Forelimb muscle (tissue), 1 donor: ENCODE data around the gene RFFL. TPM values are rescaled to one million over a fixed set of nuclear protein-coding genes. Genes with fewer than 3 reads are reported as not detected.
"Not testable (repeated sequence)": the region's sequence is repeated elsewhere in the genome, so short reads cannot be mapped to it uniquely, and the experiment has no call there.

Experiments
- DNase-seq: peaks from one replicate; pipeline ENCODE4 v3.0.0-alpha.2; 2013; ENCODE audit warnings: low read depth
- polyA plus RNA-seq: library from polyadenylated mRNA; unstranded; fragments of 120-200 nt; gene quantifications from one replicate; pipeline ENCODE4 v1.2.1, GENCODE V29; 2013; ENCODE audit not compliant: insufficient read length

Gene RFFL
- polyA plus RNA-seq, 1 donor = 7.9 TPM

DNA sequence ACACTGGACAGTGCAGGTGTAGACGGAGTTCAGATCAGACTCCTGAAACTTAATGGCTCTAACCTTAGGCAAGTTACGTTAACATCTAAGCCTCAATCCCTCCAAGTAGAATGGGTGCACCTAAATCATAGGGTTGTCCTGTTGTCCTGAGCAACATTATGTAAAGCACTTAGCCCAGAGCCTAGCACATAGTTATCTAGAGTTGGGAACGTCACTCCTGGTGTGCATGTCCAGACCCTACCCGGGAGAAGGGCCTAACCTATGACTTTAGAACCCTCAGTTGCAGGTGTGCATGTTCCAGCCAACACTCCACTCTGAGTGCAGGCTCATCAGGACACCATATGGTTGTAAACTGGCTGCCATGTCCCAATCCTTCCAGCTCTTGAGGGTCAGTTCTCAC, 57.2 kb downstream of the RFFL start:
- no peak for DNase-seq

DNA sequence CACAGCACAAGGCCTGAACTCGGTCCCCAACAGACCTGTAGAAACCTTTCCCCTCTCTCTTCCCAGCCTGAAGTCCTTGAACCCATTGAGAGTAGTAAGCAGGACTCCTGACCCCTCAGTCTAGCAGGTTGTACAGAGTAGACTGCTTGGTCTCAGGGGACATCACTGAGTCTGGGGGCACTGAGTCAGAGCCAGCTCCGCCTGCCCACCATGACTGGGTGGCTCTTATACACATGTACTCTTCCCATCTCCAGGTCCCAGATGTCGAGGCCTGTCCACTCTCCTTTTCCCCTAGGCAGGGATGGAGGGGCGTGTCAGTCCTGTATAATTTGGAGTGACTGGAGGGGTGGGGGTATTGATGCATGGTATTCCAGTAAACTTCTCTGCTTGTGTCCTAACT, 59.7 kb downstream of the RFFL start:
- DNase-seq = no peak

DNA sequence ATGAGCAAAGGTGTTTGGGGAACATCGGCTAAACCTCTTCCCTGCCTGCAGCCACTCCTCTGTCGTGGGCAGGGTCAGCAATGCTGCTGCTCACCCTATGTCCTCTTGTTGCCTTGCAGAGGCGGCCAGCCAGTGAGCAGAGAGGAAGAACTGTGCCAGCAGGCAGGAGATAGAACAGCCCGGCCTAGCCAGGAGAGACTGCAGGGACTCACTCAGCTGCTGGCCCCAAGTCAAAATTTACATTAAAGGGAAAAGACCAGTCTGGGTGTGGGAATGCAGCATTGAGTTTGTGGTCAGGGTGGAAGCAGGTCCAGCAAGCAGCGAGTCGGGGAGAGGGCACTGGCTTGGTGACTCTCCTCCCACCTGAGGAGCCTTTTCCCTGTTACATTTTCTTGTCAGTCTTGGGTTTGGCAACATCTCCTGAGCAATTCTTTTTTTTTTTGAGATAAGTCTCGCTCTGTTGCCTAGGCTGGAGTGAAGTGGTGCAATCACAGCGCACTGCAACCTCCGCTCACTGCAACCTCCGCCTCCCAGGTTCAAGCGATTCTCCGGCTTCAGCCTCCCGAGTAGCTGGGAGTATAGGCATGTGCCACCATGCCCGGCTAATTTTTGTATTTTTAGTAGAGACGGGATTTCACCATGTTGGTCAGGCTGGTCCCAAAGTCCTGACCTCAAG, 60.5 kb downstream of the RFFL start:
- DNase-seq = no peak

DNA sequence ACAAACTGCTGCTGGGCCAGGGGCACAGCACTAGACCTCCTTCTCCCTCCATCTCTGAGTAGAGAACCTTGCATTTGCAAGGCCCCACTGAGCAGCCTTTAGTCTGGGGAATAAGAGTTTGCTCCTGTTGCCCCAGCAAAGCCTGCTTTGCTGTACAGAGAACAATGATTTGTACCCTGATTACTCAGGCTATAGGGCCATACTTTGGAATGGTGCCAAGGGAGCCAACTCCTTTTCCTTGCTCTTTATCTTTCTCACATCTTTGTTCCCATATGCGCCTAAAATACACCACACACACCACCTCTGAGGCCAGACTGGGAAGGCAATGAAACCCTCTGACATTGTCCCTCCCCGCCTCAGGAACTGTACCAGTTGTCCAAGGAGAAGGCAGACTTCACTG, 62.0 kb downstream of the RFFL start:
- no peak for DNase-seq

DNA sequence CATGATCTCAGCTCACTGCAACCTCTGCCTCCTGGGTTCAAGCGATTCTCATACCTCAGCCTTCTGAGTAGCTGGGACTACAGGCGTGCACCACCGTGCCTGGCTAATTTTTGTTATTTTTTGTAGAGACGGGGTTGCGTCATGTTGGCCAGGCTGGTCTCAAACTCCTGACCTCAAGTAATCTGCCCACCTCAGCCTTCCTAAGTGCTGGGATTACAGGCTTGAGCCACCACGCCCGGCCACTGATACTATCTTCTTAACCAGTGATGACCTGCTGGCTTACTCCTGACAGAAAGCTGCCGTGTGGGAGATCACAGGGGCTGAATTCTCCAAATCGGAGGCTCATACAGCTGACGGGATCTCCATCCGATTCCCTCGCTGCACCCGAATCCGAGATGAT, 62.5 kb downstream of the RFFL start:
- DNase-seq = not testable (repeated sequence)

DNA sequence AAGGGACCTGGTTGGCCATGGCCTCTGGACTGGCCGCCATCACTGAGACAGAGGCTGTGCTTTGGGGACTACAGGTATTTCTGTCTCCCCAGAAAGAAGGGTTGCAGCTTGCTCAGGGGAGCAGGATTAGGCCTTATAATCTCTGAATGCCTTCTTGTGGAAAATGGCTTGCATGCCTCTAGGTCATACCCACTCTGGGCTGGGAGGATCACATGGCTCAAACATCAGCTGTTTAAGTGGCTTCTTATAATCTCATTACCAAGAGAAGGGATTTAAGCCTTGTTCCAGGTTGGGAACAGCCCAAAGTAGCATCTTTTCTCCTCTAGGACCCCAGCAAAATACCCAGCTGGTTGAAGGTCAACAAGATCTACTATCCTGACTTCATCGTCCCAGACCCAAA, 64.1 kb downstream of the RFFL start:
- no peak for DNase-seq

DNA sequence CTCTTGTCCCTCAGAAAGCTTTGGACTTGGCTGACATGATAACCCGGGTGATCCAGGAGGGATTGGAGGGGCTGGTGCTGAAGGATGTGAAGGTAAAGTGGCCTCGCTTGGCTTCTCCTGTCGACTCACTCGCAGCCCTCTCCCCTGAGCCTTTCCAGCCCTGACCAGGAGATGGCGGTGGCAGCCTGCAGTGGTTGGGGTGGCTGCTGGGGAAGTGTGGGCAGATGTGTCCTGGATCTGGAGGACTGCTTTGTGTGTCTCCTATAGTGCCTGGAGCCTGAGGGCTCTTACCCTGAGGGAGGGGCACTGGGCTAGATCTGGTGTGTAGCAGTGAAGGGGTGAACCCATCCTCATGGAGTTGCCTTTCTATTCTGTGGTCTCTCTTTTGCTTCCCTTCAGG, 65.3 kb downstream of the RFFL start:
- no peak for DNase-seq

DNA sequence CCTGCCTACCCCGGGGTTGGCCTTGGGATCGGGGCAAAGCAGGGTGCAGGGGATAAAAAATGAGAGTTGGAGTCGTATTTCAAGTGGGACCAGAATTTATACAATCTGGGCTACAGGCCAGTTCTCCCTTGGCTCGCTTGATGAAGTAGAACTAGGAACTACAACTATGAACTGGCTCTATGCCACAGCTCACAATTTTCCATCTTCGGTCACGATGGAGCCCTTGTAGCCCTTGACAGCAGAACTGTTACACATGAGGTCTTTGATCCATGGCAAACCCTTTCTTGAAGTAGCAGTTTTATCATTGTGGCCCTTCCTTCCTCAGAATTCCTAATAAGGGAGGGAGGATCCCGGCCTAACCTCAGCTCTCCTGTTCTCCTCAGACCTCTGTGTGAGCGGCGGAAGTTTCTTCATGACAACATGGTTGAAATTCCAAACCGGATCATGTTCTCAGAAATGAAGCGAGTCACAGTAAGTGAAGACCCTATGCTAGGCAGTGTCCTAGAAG, 66.1 kb downstream of the RFFL start:
- peak; percentile 84 for DNase-seq

DNA sequence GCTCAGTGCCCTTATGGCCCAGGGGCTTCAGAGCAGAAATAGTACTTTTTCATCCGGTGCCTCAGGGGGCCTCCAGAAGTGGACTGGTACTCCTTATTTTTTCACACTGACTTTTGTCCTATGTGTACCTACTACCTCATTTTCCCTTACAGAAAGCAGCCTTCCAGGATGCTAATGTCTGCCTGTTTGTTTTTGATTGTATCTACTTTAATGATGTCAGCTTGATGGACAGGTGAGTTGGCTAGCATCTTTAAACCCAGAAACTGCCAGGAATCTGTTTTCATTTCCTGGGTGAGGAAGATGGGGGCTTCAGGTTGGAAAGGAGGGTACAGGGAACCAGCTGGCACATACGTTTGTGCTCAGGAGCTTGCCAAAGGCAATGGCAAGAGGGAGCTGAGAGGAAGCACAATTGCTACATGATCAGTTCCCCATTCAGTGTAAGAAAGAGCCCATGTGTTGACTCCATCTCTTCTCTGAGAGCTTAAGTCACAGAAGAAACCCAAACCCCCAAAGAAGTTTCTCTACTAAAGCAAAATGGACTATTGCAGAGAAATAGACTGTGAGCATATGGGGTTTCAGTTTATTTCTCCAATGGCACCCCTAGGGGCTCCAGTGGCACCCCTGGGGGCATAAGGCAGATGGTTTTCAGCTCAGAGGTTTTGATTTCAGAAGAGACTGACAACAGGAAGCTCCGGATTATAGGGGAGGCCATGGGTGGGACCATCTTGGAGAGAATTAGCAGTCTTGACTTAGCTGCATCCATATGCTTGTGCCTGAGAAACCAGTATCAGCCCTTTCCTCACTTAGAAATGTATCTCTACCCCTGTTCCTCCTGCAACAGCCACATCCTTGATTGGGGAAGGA, 66.9 kb downstream of the RFFL start:
- no peak for DNase-seq

DNA sequence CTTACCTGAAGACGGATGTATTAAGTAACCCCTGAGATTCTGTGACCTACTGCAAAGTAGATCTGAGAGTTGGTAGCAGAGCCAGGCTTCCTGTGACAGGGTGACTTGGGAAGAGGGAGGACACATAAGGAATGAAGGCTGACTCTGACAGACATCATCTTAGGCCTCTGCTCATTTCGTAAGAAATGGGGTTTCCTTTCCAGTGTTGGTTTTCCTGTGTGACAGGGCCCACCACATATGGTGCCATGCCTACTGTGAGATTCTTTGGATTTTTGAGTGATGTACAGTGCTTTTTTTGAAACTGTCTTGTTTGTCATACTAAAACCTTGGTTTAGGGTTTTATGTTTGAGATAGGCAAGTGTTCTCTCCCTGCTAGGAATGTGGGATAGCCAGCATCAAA, 70.5 kb downstream of the RFFL start:
- no peak for DNase-seq

DNA sequence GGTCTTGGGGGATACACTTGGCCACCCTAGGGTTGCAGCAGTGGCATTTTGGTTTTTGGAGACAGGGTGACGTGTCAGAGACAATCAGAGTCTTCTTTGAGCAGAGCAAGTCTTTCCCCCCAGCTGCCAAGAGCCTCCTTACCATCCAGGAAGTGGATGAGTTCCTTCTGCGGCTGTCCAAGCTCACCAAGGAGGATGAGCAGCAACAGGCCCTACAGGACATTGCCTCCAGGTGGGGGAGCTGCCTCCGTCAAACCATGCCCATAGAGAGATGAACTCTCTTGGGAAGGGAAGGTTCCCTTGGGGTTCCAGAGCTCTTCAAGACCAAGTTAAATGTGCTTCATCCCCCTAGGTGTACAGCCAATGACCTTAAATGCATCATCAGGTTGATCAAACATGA, 71.9 kb downstream of the RFFL start:
- no peak for DNase-seq

DNA sequence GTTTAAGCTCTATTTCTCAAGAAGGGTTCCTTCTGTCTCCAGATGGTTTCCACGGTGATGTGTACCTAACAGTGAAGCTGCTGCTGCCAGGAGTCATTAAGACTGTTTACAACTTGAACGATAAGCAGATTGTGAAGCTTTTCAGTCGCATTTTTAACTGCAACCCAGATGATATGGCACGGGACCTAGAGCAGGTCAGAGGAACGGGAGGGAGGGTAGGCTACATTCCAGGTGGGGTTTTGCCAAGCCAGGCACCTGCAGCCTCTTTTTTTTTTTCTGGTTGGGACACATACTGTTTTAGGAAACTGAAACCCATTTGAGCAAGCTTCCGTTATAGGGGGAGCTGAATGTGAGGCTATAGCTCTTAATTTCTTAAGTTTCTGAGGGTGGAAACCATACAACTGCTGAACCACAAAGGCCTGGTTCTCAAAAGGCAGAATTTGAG, 72.6 kb downstream of the RFFL start:
- DNase-seq = no peak

DNA sequence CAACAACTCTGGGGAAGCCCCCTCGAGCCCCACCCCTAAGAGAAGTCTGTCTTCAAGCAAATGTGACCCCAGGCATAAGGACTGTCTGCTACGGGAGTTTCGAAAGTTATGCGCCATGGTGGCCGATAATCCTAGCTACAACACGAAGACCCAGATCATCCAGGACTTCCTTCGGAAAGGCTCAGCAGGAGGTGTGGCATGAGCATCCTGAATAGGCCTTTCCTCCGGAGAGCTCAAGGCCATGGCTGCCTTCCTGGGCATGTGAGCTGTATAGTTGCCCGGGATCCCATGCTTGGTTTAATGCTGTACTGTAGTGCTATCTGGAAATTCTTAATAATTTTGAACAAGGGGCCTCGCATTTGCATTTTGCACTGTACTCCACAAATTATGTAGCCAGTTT, 74.0 kb downstream of the RFFL start:
- no peak for DNase-seq

DNA sequence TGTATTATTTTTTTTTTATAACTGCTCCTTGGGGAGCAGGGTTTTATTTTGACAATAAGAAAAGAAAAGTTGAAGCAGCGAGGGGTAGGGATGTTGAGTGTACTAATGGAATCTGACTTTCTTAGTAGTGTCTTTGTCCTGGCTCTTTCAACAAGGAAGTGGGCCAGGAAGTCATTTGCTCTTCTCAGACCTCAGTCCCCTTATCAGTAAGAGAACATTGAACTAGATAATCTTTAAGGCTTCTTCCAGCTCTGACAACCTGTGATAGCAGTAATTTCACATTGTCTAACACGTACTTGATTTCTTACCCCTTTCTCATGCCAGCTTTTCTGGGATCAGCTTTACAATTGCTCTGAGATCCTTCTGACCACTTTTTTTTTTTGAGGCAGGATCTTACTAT, 74.9 kb downstream of the RFFL start:
- no peak for DNase-seq

DNA sequence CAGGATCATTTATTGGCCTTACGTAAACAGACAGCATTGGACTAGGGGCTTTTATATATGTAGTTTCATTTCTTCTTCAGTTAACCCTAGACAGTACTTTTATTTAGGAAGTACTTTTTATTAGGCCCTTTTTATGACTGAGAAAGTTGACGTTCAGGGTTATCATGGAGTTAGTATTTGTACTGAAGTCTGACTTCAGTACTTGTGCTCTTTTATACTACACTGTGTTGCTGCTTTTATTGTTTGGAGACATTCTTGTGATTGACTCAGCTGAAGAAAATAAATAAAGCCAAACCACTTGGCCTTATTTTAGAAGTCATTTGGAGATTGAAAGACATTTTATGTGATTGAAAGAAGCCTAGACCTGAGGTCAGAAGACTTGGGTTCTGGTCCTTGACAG, 76.3 kb downstream of the RFFL start:
- no peak for DNase-seq

DNA sequence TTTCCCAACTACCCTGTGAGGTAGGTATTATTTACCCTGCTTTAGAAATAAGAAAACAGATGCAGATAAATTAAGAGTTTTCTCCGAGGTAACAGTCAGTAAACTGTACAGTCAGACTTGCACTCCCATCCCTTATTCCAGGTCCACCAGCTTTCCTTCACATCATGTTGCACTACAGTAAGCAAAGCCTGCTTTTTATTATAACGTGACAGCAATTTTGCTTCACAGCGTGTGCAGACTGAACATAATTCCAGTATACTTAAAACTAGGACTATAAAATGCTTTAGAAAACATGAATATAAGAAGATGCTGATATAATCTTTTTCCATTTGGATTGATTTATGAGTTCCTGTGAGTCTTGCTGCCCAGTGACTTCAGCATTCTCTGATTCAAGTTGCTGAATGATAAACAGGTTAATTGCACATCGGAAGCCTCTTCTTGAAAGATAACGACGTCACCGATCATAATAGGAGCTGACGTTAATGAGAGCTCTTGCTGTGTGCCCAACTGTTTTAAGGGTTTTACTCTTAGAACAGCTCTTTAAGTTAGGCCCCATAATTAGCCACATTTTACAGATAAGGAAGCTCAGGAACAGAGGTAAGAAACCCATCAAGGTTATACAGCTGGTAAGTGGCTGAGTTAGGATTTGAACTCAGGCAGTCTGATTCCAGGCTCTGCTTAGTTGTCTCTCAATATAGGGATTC, 81.8 kb downstream of the RFFL start:
- no peak for DNase-seq

DNA sequence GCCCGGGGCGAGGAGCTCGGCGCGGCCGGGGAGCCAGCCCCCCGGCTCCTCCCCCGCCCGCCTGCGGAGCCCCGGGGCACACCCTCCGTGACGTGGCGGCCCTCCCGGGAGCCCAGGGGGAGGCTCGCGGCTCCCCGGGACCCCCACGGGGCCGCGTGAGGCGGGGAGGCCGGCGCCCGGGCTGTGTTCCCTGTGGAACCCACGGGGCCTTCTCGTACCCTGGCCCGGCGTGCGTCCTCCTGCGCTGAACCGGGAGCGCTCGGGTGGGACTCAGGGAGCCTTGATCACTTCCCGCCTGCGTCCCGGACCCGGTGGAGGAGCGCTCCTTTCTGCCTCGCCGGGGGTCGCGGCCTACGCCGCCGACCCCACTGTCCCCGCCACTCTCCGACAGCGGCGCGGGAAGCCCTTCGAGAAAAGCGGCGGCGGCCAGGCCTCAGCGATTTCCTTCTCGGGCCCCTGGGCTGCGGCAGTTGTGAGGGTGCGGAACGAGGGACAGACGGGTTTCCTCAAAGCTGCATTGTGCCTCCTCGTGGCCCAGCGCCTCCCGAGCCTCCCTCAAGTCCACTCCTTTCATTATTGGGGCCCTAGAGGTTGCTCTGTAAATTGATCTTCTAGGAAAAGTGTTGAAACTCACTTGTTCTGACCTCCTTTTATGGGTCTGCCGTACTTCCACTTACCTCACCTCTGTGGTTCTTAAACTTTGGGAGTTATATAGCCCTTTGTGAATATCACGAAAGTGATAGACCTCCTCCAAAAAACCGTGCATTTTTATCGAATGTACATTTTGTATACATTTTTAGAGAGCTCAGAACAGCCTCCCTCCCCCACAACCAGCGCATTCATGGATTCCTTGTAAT, 82.6 kb downstream of the RFFL start:
- peak; percentile 34 for DNase-seq

DNA sequence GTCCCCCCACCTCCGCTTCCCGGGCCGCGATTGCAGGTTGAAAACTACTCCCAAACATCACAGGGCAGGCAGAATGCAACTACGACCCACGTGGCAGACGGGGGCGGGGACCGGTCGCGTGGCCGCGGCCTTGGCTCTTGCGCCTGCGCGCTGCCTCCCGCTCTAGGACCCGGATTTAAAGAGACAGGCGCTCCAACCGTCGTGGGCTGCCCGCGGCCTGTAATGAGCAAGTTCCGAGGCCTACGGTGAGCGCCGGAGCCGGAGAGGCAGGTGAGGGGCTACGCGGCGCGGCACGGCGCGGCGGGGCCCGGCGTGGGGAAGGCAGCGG, 83.2 kb downstream of the RFFL start, which contains the start of gene LIG3:
LIG3 (plus strand) TSS at position 160 of the 328 bp plus-strand sequence. CDS start 2,494 bp downstream, outside the sequence.
- DNase-seq = peak; percentile 88

DNA sequence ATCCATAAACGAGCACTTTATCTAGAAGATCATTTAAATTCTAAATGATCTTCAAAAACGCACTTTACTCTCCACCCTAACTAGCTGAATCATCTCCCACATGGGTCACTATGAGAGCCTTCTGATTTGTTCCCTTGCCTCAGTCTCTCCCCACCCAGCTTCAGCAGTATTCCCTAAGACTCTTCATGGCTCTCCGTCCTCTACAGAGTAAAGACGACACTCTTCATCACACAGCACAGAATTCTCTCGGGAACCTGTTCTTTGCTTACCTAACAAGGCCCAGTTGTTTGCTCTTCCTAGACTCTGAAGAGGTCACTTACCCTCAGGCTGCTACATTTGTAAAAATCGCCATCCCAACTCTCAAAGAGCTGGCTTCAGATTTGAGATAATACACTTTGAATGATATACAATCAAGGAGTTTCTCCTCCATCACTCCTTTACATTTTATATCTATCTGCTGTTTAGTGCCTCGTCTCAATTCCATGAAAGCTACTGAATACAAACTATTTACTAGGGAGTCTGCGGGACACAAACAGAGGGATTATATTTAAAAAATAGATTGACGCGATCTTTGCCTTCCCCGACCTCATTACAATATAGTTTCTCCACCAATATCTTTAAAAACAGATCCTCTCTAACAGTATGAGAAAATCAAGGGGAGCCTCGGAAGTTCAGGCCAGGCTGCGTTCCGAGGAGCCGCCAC, 83.7 kb downstream of the RFFL start:
- DNase-seq = no peak

DNA sequence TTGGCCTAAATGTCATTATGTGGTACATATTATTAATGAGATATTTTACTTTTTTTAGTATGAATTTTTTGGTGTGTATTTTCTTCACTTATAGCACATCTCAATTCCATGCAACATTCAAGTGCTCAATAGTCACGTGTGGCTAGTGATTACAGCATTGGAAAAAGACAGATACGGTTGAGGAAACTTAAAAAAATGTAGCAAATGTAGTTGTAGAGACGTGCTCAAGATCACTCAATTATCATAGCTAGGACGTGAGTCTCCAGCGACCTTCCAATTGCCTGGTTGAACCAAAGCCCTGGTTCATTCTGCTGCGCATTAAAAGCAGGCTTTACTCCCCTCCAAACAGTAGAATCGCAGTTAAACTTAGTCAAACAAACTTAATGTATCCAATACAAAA, 84.4 kb downstream of the RFFL start:
- DNase-seq = no peak
